DMS 273 (cell line): ENCODE results near the gene LRRC28.
A peak's percentile ranks its signal among the peaks of the same experiment; 100 is the strongest.

ENCODE experiments used
- DNase-seq: peaks from one replicate; lab custom pipeline; 2025; ENCODE audit not compliant: unreplicated experiment; lab: John Stamatoyannopoulos, UW

Gene LRRC28

GRCh38 chr15:99249270-99249841, 1.9 kb upstream of the LRRC28 start, which contains the start of gene TTC23:
TTC23 (minus strand) TSS chr15:99249581; CDS start chr15:99228712, 20,869 bp downstream.
- no peak for DNase-seq

GRCh38 chr15:99250001-99250400, 1.3 kb upstream of the LRRC28 start:
- DNase-seq: no peak

GRCh38 chr15:99250494-99250856, 806 bp upstream of the LRRC28 start:
- no peak for DNase-seq

- no peak for DNase-seq
Observed at GRCh38 chr15:99252326-99252725, 1.0 kb downstream of the LRRC28 start.

GRCh38 chr15:99253381-99254090, 2.3 kb downstream of the LRRC28 start:
- DNase-seq: no peak

DNA sequence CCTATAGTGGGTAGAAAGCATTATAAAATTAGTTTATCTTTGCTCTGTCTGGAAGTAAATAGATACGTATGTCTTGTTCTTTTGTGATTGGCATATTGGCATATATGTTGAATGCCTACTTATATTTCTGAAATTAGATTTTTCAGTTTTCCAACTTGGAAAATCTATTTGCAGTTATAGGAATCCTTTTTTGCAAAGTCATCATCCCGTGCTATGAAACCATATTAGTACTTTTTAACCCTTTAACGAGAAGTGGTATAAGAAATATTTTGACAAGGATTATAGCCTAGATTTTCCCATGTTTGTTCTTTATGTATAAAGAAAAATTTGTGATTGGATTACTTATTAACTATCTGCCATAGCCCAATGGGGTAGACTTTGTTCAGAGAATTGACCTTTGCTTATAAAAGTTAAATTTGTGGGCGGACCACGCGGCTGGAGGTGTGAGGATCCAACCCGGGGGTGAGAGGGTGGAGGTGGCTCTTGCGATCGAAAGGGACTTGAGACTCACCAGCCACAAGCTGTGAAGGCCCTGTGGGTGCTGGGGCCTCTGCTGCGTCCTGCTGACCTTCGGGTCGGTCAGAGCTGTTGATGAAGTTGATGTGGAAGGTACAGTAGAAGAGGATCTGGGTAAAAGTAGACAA, 5.9 kb downstream of the LRRC28 start:
- DNase-seq: no peak

DNA sequence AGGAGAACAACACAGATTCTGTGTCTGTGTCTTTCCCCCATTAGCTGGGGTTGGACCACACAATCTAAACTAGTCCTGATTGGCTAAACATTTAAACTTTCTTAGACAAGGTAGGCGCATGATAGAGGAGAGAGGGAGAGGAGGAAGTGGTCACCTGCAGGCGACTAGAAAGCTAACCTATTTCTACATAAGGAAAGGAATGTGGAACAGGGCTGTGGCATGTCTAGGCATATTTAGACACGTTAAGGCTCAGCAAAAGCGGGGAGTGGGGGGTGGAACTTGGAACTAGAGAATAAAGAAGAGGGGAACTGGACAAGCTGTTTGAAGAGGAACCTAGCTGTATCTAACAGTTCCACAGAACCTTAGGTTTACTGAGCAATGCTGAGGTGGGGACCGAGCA, 12.8 kb downstream of the LRRC28 start:
- DNase-seq: peak; percentile 39

DNA sequence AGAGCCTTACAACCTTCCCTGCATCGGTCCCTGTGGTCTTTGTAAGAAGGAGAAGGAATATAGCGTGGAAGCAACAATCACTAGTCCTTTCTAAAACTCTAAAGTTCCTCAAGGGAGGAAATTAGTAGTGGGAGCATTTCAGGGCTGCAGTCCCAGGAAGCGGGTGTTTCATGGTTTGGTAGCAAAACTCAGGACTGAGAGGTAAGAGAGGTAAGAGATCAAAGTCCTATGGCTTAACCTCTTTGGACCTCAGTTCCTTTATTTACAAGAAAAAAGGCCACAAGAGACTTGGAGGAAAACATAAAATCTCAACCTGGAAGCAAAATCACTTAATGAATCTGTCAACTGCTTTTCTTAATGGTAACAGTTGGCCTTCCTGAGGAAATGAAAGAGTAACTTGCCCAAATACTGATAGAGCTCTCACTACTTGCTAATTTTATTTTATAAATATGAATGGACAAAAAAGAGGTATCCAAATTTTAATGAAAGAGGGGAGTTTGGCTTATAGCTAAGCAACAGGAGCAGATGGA, 14.3 kb downstream of the LRRC28 start:
- DNase-seq: peak; percentile 39

- no peak for DNase-seq
Observed at GRCh38 chr15:99267957-99268356, 16.7 kb downstream of the LRRC28 start.

DNA sequence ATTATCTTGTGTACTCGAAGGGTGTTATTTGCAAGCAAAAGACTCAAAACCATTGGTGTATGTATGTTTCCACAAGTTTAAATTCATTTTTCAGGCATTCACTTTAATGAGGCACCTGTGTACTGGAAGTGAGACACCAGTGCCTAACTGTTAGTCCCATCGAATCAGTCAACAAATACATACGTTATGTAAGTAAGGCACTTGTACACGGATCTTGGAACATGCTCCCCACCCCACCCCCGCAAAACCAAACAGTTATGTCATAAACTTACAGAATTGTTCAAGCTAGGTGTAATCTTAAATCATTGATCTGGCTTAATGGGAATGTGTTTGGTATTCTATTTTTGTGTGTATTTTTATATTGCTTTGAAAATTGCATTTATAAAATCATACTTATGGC, 17.1 kb downstream of the LRRC28 start:
- no peak for DNase-seq

DNA sequence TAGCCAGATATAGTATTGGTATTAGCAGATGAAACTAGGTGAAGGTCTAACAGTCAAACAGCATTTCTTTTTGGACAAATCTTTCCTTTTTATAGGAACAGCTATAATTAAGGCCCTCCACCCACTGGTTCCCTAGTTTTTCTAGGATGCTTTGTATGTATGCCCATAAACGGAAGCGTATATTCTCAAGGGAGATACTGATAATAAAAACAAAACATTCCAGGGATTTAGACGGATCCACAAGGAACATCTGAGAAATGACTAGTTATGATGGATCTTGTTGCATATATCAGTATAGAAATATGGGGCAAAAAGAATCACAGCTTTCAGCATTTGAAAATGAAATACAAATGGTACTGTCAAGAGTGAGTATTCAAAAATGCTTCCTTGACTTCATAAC, 22.5 kb downstream of the LRRC28 start:
- DNase-seq: no peak

DNA sequence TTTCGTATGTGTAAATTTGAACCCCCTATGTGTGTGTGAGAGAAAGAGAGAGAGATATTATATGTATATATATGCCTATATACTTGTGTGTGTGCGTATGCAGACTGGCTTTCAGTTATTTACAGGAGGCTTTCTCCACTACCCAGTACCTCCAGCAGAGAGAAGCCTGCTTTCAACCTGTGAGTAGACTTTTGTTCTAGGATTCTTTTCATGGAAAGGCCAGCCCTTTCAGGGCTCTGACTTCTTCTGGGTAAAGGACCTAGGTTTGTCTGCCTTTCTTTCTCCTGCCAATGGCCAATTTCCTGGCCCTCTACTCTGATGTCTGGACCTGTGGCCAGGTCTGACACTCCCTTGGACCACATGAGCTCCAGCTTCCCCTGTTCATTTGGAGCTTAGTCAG, 23.8 kb downstream of the LRRC28 start:
- no peak for DNase-seq

DNA sequence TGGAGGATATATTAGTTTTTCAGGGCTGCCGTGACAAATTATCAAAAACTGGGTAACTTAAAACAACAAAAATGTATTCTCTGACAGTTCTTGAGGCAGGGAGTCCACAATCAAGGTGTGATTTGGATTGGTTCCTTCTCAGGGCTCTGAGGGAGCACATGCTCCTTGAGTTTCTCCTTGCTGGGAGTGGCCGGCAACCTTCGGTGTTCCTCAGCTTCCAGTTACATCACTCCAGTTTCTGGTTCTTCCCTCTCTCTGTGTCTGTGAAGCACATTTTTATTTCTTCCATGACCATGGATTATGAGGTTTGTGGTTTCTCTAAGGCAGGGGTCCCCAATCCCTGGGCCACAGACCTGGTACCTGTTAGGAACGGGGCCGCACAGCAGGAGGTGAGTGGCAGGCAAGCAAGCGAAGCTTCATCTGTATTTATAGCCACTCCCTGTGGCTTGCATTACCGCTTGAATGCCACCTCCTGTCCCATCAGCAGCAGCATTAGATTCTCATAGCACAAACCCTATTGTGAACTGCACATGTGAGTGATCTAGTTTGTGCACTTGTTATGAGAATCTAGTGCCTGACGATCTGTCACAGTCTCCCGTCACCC, 24.3 kb downstream of the LRRC28 start:
- no peak for DNase-seq

- no peak for DNase-seq
Observed at GRCh38 chr15:99279290-99279689, 28.0 kb downstream of the LRRC28 start.

- DNase-seq: no peak
Observed at GRCh38 chr15:99279827-99280226, 28.5 kb downstream of the LRRC28 start.

DNA sequence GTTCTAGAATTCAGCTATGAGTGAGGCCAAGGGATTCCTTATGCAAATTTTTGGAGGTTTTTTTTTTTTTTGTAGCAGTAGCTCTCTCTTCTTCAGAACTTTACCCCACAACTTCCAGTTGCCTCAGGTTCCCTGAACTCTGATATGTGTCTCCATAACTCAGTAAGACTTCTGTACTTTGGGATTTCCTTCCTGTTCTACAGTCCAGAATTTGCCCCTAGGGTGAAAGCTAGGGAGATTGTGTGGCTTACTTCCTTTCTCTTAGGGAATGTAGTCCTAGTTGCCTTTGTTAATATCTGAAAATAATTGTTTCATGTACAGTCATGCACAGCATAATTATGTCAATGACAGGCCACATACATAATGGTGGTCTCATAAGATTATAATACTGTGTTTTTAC, 30.8 kb downstream of the LRRC28 start:
- DNase-seq: no peak

DNA sequence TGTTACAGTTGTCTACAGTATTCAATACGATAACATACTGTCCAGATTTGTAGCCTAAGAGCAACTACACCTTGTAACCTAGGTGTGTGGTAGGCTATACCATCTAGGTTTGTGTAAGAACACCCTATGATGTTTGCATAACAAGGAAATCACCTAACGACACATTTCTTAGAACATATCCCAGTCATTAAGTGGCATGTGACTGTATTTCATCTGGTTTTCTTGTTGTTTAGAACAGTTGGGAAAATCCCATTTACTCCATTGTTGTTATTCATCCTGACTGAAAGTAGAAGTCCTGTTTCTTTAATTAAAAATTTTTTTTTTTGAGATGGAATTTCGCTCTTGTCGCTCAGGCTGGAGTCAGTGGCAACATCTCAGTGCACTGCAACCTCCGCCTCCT, 31.3 kb downstream of the LRRC28 start:
- no peak for DNase-seq

DNA sequence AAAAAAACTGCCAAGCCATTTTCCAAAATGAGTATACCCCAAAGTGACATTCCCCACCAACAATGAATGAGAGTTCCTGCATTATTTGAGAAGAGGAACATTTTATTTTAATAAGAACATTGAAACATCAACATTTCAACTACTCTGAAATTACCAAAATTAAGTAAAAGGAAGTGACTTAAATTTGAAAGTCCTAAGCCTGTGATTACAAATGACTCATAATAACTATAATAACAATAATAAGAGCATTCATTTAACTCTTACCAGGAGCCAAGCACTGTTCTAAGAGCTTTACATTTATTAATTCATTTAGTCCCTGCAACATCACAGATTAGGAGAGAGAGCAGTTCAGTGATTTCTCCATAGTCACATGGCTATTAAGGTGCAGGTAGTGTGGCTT, 32.4 kb downstream of the LRRC28 start:
- DNase-seq: no peak

DNA sequence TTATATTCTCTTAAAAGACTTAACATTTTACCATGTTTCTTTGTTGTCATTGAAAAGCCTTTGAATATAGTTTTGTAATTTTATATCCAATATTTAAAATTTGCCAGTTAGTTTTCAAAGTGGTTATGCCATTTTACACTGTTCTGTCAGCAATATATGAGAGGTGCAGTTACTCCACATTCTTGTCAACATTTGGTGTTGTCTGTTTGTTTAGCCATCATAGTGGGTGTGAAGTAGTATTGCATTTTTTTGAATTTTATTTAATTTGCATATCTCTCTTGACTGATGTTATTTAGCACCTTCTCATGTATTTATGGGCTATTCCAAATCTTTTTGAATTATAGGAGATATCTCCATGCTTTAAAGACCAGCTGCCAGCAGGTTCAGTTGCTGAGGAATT, 40.4 kb downstream of the LRRC28 start:
- no peak for DNase-seq

GRCh38 chr15:99295840-99296239, 44.6 kb downstream of the LRRC28 start:
- DNase-seq: no peak

DNA sequence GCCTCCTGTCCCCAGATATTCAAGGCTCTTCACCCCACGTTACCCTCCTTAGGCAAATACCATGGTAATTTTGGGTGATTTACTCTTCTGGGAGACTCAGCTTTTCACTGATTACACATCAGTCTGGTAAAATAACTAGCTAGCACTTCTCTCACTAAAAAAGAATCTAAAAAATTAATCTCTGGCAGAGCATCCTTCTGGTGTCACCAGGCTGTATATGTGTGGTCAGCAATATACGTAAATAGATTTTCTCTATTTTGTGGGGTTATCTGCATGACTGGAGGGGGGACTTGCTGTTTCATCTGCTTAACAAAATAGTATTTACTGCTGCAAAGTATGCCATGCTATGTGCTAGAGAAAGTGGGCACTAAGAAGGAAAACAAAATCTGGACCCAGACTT, 45.1 kb downstream of the LRRC28 start:
- DNase-seq: no peak

GRCh38 chr15:99303907-99304306, 52.6 kb downstream of the LRRC28 start:
- DNase-seq: peak; percentile 45
